Measurements from ENCODE around the gene ZNF423.

Gene ZNF423

DNA sequence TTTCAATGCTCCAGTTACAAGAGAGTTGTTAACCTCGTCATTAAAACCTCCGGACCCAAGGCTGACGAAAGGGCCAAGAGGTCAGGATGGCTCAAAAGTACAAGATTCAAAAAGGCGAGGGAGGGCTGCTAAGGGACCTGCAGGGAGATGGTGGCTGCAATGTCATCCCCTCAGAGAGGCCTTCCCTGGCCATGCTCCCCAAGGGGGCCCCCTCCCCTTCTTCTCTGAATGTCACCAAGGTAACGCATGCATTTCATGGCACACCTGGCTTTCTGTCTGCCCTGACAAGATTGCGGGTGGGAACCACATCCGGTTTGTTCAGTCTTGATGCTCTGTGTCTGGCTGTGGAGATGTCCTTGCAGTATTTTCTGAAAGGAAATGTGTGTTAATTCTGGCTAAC, 392.4 kb downstream of the ZNF423 start:
- TF ChIP-seq, protein P1, sequence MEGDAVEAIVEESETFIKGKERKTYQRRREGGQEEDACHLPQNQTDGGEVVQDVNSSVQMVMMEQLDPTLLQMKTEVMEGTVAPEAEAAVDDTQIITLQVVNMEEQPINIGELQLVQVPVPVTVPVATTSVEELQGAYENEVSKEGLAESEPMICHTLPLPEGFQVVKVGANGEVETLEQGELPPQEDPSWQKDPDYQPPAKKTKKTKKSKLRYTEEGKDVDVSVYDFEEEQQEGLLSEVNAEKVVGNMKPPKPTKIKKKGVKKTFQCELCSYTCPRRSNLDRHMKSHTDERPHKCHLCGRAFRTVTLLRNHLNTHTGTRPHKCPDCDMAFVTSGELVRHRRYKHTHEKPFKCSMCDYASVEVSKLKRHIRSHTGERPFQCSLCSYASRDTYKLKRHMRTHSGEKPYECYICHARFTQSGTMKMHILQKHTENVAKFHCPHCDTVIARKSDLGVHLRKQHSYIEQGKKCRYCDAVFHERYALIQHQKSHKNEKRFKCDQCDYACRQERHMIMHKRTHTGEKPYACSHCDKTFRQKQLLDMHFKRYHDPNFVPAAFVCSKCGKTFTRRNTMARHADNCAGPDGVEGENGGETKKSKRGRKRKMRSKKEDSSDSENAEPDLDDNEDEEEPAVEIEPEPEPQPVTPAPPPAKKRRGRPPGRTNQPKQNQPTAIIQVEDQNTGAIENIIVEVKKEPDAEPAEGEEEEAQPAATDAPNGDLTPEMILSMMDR (IDR thresholded peaks at IDR 0.05; ENCODE audit: borderline replicate concordance, control extremely low read depth, extremely low read depth, insufficient read depth, missing control alignments) = no peak
- DNase-seq (ENCODE audit: low spot score) = peak; percentile 86
- in situ Hi-C loops (cut with MboI; ENCODE audit: low sequenced_read_pairs, unreplicated experiment) = no loop called here

DNA sequence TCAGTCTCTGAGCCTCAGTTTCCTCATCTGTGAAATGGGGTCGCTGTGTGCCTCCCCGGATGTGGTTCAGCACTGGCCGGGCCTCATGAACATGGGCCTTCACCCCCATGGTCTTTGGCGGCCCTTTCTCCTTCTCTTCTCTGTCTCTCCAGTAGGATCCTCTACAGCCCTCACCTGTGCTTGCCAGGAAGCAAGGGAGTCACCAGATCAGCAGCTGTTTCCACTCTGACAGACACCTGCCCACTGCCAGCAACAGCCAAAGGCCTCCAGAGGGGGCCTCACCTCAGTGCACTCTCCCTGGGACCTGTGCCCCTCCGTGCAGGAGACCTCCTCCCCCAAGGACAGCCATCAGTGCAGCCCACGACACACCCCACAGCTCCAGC, 392.9 kb downstream of the ZNF423 start:
- TF ChIP-seq, protein P1 (IDR thresholded peaks at IDR 0.05; ENCODE audit: borderline replicate concordance, control extremely low read depth, extremely low read depth, insufficient read depth, missing control alignments) = no peak
- DNase-seq (ENCODE audit: low spot score) = no peak
- in situ Hi-C loops (cut with MboI; ENCODE audit: low sequenced_read_pairs, unreplicated experiment) = no loop called here

DNA sequence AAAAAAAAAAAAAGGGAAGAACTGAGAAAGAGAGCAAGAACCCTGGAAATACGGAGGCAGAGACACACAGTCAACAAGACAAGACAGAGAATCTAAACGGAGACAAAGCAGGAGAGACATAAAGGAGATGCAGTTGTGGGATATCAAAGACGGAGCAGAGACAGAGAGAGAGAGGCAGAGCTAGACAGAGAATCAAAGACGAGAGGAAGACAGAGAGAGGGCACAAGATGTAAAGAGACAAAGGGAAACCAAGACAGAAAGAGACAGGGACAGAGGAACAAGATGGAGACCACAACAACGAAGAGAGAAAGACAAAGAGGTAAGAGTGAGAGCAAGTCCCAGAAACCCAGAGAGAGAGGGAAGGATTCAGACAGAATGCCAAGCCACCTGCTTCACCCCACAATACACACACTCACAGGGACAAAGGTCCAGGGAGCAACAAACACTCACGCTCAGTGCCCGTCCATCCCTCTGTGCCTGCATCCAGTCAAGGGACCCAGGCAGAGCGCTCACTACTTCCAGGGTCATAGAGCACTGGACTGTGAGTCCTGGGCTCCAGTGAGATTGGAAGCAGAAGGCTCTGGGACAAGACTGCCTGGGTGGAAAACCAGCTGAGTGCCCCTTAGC, 393.4 kb downstream of the ZNF423 start:
- TF ChIP-seq, protein P1 (IDR thresholded peaks at IDR 0.05; ENCODE audit: borderline replicate concordance, control extremely low read depth, extremely low read depth, insufficient read depth, missing control alignments) = no peak
- DNase-seq (ENCODE audit: low spot score) = no peak
- in situ Hi-C loops (cut with MboI; ENCODE audit: low sequenced_read_pairs, unreplicated experiment) = no loop called here

DNA sequence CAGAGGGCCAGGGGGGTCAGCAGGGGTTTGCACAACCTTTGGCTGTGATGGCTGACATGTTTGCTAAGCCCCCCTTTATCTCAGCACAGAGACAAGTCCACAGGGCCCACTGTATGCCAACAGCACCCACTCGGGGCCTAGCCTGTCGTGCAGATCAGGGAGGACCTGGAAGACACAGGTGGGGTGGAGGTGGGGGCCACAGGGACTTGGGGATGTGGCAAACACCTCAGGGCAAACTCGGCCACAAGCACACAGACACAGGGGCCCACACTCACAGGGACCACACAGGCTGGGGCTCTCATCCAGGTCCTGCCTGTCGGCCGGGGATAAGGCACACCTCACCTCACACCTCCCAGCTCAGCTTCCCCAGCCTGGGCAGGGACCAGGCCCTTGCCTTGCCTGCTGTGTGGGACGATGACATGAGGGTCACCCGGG, 394.4 kb downstream of the ZNF423 start:
- in situ Hi-C loops (cut with MboI; ENCODE audit: low sequenced_read_pairs, unreplicated experiment) = no loop called here
- TF ChIP-seq, protein P1 (IDR thresholded peaks at IDR 0.05; ENCODE audit: borderline replicate concordance, control extremely low read depth, extremely low read depth, insufficient read depth, missing control alignments) = no peak
- DNase-seq (ENCODE audit: low spot score) = no peak

DNA sequence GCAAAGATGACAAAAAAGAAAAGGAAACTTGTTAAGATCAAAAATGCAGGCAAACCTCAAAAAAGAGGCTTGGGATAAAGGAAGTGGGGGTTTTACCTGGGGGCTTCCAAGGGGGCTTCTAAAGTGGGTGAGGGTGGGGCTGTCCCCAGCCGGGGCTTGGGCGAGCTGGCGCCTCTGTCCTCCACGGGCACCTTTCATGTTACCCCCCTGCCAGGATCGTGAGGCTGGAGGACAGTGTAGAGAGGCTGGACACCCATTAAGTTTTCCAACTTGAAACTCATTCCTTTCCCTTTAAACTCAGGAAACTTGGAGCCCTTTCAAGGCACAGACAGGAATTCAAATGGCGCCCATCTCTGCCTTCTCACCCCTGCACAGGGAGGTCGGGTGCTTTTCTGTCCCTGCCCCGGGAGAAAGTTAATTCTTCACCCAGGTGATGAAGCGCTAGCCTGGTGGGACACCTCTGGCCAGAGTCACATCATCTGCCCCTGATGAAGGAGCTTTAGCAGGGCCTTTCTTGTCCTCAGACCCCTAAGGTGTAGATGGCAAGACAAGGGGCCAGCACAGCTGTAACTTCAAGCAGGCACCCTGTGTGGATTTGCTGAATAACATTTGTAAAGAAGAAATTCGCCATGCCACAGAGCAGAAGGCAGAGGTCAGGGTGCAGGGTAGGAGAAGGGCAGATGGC, 395.0 kb downstream of the ZNF423 start:
- in situ Hi-C loops (cut with MboI; ENCODE audit: low sequenced_read_pairs, unreplicated experiment) = no loop called here
- DNase-seq (ENCODE audit: low spot score) = no peak
- TF ChIP-seq, protein P1 (IDR thresholded peaks at IDR 0.05; ENCODE audit: borderline replicate concordance, control extremely low read depth, extremely low read depth, insufficient read depth, missing control alignments) = no peak

DNA sequence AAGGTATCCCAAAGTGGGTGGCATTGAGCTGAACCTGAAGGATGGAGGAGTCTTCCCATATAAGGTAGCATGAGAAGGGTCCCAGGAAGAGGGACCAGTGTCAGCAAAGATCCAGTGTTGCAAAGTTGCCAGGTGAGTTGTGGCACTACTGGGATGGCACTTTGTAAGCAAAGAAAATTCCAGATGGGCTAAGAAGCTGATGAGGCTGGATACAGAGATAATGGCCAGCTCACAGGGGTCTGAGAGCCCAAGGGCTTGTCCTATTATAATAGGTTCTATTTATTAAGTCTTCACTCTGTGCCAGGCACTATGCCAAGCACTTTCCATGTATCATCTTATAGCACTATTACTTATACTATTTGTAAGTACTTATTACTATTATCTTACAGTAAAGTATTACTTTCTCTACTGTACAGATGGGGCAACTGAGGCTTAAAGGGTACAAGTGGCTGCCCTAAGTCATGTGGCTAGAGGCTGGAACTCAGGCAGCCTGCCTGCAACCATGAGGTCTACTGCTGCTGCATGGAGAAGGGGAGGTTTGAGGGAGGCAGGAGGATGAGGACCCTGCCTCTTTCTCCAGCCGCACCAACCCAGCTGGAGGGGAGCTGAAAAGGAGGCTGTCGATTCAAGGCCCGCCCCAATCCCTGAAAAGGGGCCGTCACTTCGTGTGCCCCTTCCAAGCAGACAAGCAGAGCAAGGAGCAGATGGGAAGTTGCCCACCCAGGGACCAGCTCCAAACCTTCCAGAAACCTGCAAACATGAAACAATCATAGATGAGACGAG, 395.8 kb downstream of the ZNF423 start:
- TF ChIP-seq, protein P1 (IDR thresholded peaks at IDR 0.05; ENCODE audit: borderline replicate concordance, control extremely low read depth, extremely low read depth, insufficient read depth, missing control alignments) = no peak
- in situ Hi-C loops (cut with MboI; ENCODE audit: low sequenced_read_pairs, unreplicated experiment) = no loop called here
- DNase-seq (ENCODE audit: low spot score) = no peak
